HepG2 (cell line): ENCODE data around the gene HES2. TPM values are rescaled to one million over a fixed set of nuclear protein-coding genes. Genes with fewer than 3 reads are reported as not detected.

Experiments used
- CREBL2 ChIP-seq: sonication (generic); formaldehyde crosslinking; IDR thresholded peaks from 2 replicates; pipeline ENCODE4 v1.8.1; 2023; ENCODE audit warnings: missing genetic modification reagents, mild to moderate bottlenecking, borderline replicate concordance
- DNMT1 ChIP-seq: sonication (generic); formaldehyde crosslinking; IDR thresholded peaks from 2 replicates; pipeline ENCODE4 v1.5.1; 2020; ENCODE audit warnings: mild to moderate bottlenecking, missing genetic modification reagents
- HNRNPK ChIP-seq: fragments of 200-400 bp; formaldehyde crosslinking; IDR thresholded peaks from 2 replicates; pipeline ENCODE4 v1.6.1; 2018; ENCODE audit warnings: low read length, low read depth, moderate library complexity, mild to moderate bottlenecking; ENCODE audit not compliant: poor library complexity, severe bottlenecking
- IKZF1 ChIP-seq: fragments of 450-650 bp; IDR thresholded peaks from 2 replicates; pipeline ENCODE4 v1.7.1; 2016
- KDM6A ChIP-seq: IDR thresholded peaks from 2 replicates; pipeline ENCODE4 v1.6.1; 2016; ENCODE audit warnings: low read depth
- LCORL ChIP-seq, 2 experiments: fragments of 450-650 bp in 1 of 2; sonication (generic) in 1 of 2; formaldehyde crosslinking in 1 of 2; IDR thresholded peaks; 2 replicates each; pipeline versions ENCODE4 v1.5.0 to v1.6.1; 2017 to 2020; ENCODE audit warnings: antibody characterized with exemption in 1 of 2, missing genetic modification reagents in 1 of 2
- MIER3 ChIP-seq: IDR thresholded peaks from 2 replicates; pipeline ENCODE4 v1.6.1; 2016; ENCODE audit warnings: missing compliant biosample characterization, borderline replicate concordance
- POLR2AphosphoS5 ChIP-seq: IDR thresholded peaks from 2 replicates; pipeline ENCODE4 v1.6.1; 2012; ENCODE audit warnings: low read depth, low read length
- PPARG ChIP-seq: conservative IDR thresholded peaks from 2 replicates; pipeline ENCODE4 v1.6.1; 2016; ENCODE audit warnings: missing biosample characterization, missing genetic modification reagents
- SALL2 ChIP-seq: sonication (generic); formaldehyde crosslinking; IDR thresholded peaks from 2 replicates; pipeline ENCODE4 v1.8.1; 2023; ENCODE audit warnings: mild to moderate bottlenecking, missing genetic modification reagents, inconsistent platforms
- SMAD1 ChIP-seq: sonication (generic); formaldehyde crosslinking; IDR thresholded peaks from 2 replicates; pipeline ENCODE4 v1.4.0; 2020; ENCODE audit warnings: missing genetic modification reagents, low read depth, mild to moderate bottlenecking, borderline replicate concordance
- YY1 ChIP-seq: IDR thresholded peaks from 2 replicates; pipeline ENCODE4 v1.6.1; 2011; ENCODE audit warnings: low read length, low read depth, moderate library complexity, mild to moderate bottlenecking; ENCODE audit not compliant: insufficient read depth, insufficient replicate concordance
- ZBTB2 ChIP-seq: sonication (generic); formaldehyde crosslinking; IDR thresholded peaks from 2 replicates; pipeline ENCODE4 v1.8.0; 2022; ENCODE audit warnings: low read depth, missing genetic modification reagents
- ZFAT ChIP-seq: sonication (generic); formaldehyde crosslinking; conservative IDR thresholded peaks from 2 replicates; pipeline ENCODE4 v1.8.1; 2023; ENCODE audit warnings: missing genetic modification reagents, inconsistent platforms
- ZNF652 ChIP-seq: IDR thresholded peaks from 2 replicates; pipeline ENCODE4 v1.6.1; 2016; ENCODE audit warnings: low read depth, borderline replicate concordance
- ZNF709 ChIP-seq: sonication (generic); formaldehyde crosslinking; IDR thresholded peaks from 2 replicates; pipeline ENCODE4 v1.5.0; 2020; ENCODE audit warnings: mild to moderate bottlenecking, missing genetic modification reagents
- ZNF772 ChIP-seq: sonication (generic); formaldehyde crosslinking; IDR thresholded peaks from 2 replicates; pipeline ENCODE4 v1.5.0; 2020; ENCODE audit warnings: mild to moderate bottlenecking, missing genetic modification reagents
- ZNF883 ChIP-seq: sonication (generic); formaldehyde crosslinking; IDR thresholded peaks from 2 replicates; pipeline ENCODE4 v1.5.1; 2020; ENCODE audit warnings: mild to moderate bottlenecking, missing genetic modification reagents; ENCODE audit errors: not compliant biosample characterization
- polyA plus RNA-seq, 8 experiments: library from polyadenylated mRNA; depleted of rRNA in 3 of 8; stranded (reverse) in 7 of 8; unstranded in 1 of 8; fragments of >200 nt; fragmentation: Illumina TruSeq in 4 of 8; extraction: Trizol in 4 of 8; gene quantifications; 2 replicates each; pipeline versions ENCODE4 v1.2.1 to v1.2.3, GENCODE V29; 2011 to 2016; ENCODE audit warnings: low read depth in 4 of 8, missing spikeins in 1 of 8, mixed read lengths in 1 of 8; ENCODE audit not compliant: insufficient read depth in 1 of 8
- total RNA-seq, 5 experiments: library from RNA; depleted of rRNA; stranded (reverse); fragments of >200 nt; fragmentation: Illumina TruSeq; extraction: Trizol; gene quantifications; 2 replicates each; pipeline ENCODE4 v1.2.3, GENCODE V29; 2016; ENCODE audit warnings: low read depth in 1 of 5
- TF ChIP-seq, protein P1 (sequence below): sonication (generic); formaldehyde crosslinking; IDR thresholded peaks from 2 replicates; pipeline ENCODE4 v1.8.0; 2022; ENCODE audit warnings: missing genetic modification reagents, mild to moderate bottlenecking, borderline replicate concordance
- TF ChIP-seq, protein P2 (sequence below): sonication (generic); formaldehyde crosslinking; IDR thresholded peaks from 2 replicates; pipeline ENCODE4 v1.4.0; 2020; ENCODE audit warnings: missing genetic modification reagents
- TF ChIP-seq, protein P3 (sequence below): sonication (generic); formaldehyde crosslinking; IDR thresholded peaks from 2 replicates; pipeline ENCODE4 v1.4.0; 2020; ENCODE audit warnings: mild to moderate bottlenecking, missing genetic modification reagents, borderline replicate concordance
- TF ChIP-seq, protein P4 (sequence below): sonication (generic); formaldehyde crosslinking; IDR thresholded peaks from 2 replicates; pipeline ENCODE4 v1.5.0; 2020; ENCODE audit warnings: mild to moderate bottlenecking, missing genetic modification reagents

Gene HES2
- total and polyA plus RNA-seq, 2 of the 13 experiments (the other 11 are each of a cell fraction or from before 2014, with no cell fraction given) = 0.11 to 0.17 TPM

- TF ChIP-seq ZBTB2 (CRISPR knock-in tag) (no peak), CREBL2 (CRISPR knock-in tag) (no peak), ZNF709 (no peak), PPARG (CRISPR knock-in tag) (no peak), ZNF772 (CRISPR knock-in tag) (peak; percentile 69; the same call in 1 of the 2 replicates), SALL2 (CRISPR knock-in tag) (no peak), LCORL (IDR thresholded peaks at IDR 0.05) (no peak), LCORL (CRISPR knock-in tag; IDR thresholded peaks at IDR 0.05) (no peak), HNRNPK (no peak), KDM6A (no peak), IKZF1 (no peak), SMAD1 (CRISPR knock-in tag) (no peak), DNMT1 (CRISPR knock-in tag) (0 out of 2 replicates have a peak, but pooled peaks have one; percentile 43), ZNF883 (peak; percentile 46), POLR2AphosphoS5 (no peak), ZNF652 (CRISPR knock-in tag) (no peak), MIER3 (CRISPR knock-in tag) (no peak), YY1 (peak; percentile 11), ZFAT (CRISPR knock-in tag) (no peak)
- TF ChIP-seq, protein P1, sequence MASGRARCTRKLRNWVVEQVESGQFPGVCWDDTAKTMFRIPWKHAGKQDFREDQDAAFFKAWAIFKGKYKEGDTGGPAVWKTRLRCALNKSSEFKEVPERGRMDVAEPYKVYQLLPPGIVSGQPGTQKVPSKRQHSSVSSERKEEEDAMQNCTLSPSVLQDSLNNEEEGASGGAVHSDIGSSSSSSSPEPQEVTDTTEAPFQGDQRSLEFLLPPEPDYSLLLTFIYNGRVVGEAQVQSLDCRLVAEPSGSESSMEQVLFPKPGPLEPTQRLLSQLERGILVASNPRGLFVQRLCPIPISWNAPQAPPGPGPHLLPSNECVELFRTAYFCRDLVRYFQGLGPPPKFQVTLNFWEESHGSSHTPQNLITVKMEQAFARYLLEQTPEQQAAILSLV (CRISPR knock-in tag) = no peak
- TF ChIP-seq, protein P2, sequence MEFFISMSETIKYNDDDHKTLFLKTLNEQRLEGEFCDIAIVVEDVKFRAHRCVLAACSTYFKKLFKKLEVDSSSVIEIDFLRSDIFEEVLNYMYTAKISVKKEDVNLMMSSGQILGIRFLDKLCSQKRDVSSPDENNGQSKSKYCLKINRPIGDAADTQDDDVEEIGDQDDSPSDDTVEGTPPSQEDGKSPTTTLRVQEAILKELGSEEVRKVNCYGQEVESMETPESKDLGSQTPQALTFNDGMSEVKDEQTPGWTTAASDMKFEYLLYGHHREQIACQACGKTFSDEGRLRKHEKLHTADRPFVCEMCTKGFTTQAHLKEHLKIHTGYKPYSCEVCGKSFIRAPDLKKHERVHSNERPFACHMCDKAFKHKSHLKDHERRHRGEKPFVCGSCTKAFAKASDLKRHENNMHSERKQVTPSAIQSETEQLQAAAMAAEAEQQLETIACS (CRISPR knock-in tag) = peak; percentile 63
- TF ChIP-seq, protein P3, sequence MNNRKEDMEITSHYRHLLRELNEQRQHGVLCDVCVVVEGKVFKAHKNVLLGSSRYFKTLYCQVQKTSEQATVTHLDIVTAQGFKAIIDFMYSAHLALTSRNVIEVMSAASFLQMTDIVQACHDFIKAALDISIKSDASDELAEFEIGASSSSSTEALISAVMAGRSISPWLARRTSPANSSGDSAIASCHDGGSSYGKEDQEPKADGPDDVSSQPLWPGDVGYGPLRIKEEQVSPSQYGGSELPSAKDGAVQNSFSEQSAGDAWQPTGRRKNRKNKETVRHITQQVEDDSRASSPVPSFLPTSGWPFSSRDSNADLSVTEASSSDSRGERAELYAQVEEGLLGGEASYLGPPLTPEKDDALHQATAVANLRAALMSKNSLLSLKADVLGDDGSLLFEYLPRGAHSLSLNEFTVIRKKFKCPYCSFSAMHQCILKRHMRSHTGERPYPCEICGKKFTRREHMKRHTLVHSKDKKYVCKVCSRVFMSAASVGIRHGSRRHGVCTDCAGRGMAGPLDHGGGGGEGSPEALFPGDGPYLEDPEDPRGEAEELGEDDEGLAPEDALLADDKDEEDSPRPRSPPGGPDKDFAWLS (CRISPR knock-in tag) = no peak
- TF ChIP-seq, protein P4, sequence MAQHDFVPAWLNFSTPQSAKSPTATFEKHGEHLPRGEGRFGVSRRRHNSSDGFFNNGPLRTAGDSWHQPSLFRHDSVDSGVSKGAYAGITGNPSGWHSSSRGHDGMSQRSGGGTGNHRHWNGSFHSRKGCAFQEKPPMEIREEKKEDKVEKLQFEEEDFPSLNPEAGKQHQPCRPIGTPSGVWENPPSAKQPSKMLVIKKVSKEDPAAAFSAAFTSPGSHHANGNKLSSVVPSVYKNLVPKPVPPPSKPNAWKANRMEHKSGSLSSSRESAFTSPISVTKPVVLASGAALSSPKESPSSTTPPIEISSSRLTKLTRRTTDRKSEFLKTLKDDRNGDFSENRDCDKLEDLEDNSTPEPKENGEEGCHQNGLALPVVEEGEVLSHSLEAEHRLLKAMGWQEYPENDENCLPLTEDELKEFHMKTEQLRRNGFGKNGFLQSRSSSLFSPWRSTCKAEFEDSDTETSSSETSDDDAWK (CRISPR knock-in tag) = no peak
These were observed 20.7 kb upstream of the HES2 start (continued) for GRCh38 chr1:6440198-6441126.
